HG02678 (cell line): ENCODE results near the gene PRSS8.

ENCODE experiments used
- ATAC-seq: cut with Tn5 transposase; IDR thresholded peaks from one replicate; pipeline ENCODE4 v1.9.1; 2021; ENCODE audit warnings: mild to moderate bottlenecking, moderate library complexity; ENCODE audit not compliant: unreplicated experiment

PRSS8 gene

DNA sequence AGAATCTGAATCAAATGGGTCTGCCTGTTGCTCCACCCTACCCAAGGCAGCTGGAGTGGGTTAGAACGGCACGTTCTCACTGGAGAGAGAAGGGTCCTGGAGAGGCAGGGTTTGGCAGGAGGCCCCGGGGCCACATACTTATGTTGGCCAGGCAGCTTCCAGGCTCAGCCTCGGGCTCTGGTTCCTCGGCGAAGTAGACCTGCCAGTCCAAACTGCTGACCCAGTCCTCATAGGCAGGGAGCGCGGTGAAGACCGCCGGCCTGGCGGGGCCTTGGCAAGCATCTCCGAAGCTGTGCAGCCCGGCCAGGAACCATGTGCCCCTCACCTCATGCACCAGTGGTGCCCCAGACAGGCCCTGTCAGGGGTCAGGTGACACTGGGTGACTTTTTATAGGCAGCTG is 51.5 kb downstream of the PRSS8 start:
- ATAC-seq: no peak

DNA sequence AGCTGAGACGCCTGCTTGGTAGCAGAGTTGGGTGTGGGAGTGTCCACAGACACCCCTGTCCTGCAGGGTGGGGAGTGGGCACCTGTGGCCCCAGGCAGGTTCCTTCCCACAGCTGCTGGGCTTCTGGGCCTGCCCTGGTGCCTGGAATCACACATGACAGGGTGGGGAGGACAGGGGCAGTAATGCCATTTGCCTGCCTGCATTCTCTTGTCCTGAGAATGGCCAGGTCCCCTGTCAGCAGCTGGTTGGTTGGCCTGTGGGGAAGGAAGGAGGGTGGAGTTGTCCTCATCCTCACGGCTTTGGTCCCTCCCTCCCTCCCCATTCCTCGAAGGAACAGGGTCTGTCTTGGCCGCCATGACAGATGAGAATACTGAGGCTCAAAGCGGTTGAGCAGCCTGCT is 52.0 kb downstream of the PRSS8 start:
- ATAC-seq: no peak

DNA sequence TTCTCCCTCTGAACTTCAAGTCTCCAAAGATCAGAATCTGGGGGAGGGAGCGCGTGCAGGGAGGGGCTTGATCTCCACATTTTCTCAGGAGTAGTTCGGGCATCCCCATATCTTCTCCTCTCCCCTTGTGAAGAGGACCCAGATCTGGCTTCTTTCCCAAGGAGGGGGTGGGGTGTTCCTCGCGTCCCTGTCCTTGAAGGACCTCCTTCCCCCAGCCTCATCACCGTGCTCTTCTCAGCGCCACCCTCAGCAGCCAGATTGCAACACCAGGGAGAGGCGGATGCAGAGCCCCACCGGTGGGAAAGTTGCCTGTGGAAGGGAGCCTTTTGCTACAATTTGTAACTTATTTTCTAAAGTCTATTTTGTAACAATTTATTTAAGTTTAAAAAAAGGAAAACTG is 52.4 kb downstream of the PRSS8 start:
- no peak for ATAC-seq

DNA sequence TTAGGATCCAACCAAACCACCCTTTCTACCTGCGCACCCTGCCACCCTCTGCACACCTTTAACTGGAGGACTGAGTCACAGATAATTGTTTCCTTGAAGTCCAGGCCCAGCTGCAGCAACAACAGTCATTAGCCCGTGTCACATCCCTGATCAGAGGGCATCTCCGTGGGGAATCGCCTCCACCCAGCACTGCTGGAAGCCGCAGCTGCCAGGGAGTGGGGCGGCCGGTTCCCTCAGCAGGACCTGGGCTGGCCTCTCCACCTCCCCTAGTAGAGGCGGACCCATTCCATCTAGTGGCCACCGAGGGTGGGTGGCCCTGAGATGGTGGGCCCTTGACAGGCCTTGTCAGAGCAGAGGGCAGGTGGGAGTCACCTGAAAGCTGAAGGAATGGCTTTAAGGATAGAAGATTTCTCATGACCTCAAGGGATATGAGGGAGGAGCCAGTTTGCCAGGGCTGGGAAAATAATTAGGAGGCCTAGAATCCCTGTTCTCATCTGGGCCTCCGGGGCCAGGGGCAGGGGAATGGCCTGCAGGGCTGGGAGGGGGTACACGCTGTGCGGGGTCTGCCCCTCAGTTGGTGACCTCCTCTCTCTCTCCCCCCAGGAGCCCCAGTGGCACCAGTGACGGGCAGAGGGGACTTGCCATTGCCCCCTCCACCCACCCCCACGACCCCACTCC is 53.0 kb downstream of the PRSS8 start:
- ATAC-seq: no peak
